H1 (cell line): ENCODE data around the gene SLC5A10.

Experiments used
- PHF8 ChIP-seq: fragments of 200-600 bp; sonication (generic); conservative IDR thresholded peaks from 2 replicates; pipeline ENCODE4 v1.7.1; 2012; ENCODE audit warnings: low read depth, mild to moderate bottlenecking, inconsistent platforms, low read length, moderate library complexity
- TBP ChIP-seq: IDR thresholded peaks from 2 replicates; pipeline ENCODE4 v1.6.1; 2011; ENCODE audit warnings: low read depth, low read length, improper control_type of control experiment
- YY1 ChIP-seq: IDR thresholded peaks from 2 replicates; pipeline ENCODE4 v1.6.1; 2011; ENCODE audit warnings: low read depth, mild to moderate bottlenecking, low read length

GRCh38 chr17:19016297-19016696, 64.3 kb downstream of the SLC5A10 start:
- TF ChIP-seq YY1 = no peak
- TF ChIP-seq PHF8 = no peak
- no peak for TF ChIP-seq TBP
